Spleen (tissue), 11 donors: Measurements from ENCODE around the gene DCST1. TPM values are rescaled to one million over a fixed set of nuclear protein-coding genes. Genes with fewer than 3 reads are reported as not detected.

Experiments
- DNase-seq: peaks from one replicate; pipeline ENCODE4 v3.0.0-alpha.2; 2020
- H3K27ac ChIP-seq, 8 donors: fragments of 200-600 bp; sonication (generic) in 7 of 8; 1 replicate in 4 of 8; 2 replicates in 4 of 8; pipeline versions ENCODE4 v1.5.0 to v1.8.0; 2016 to 2021; ENCODE audit warnings: inconsistent platforms in 4 of 8, mild to moderate bottlenecking in 4 of 8, moderate library complexity in 1 of 8
- H3K27me3 ChIP-seq, 7 donors: fragments of 200-600 bp; sonication (generic) in 6 of 7; replicated peaks in 1 of 7; 1 replicate in 4 of 7; 2 replicates in 3 of 7; pipeline versions ENCODE4 v1.5.0 to v1.8.0; 2016 to 2021; ENCODE audit warnings: inconsistent platforms in 3 of 7, mild to moderate bottlenecking in 1 of 7
- H3K36me3 ChIP-seq, 6 donors: fragments of 200-600 bp; sonication (generic) in 5 of 6; 1 replicate in 4 of 6; 2 replicates in 2 of 6; pipeline versions ENCODE4 v1.5.0 to v1.8.0; 2016 to 2021; ENCODE audit warnings: inconsistent platforms in 2 of 6
- H3K4me1 ChIP-seq, 6 donors: fragments of 200-600 bp; sonication (generic) in 5 of 6; 1 replicate in 3 of 6; 2 replicates in 3 of 6; pipeline versions ENCODE4 v1.5.0 to v1.8.0; 2016 to 2021; ENCODE audit warnings: inconsistent platforms in 3 of 6
- H3K4me3 ChIP-seq, 8 donors: fragments of 200-600 bp; sonication (generic) in 7 of 8; 1 replicate in 4 of 8; 2 replicates in 4 of 8; pipeline versions ENCODE4 v1.5.0 to v1.8.0; 2016 to 2021; ENCODE audit warnings: inconsistent platforms in 4 of 8, mild to moderate bottlenecking in 4 of 8, moderate library complexity in 2 of 8
- H3K9me3 ChIP-seq, 8 donors: fragments of 200-600 bp; sonication (generic) in 7 of 8; 1 replicate in 4 of 8; 2 replicates in 4 of 8; pipeline versions ENCODE4 v1.5.0 to v1.8.0; 2016 to 2021; ENCODE audit warnings: inconsistent platforms in 4 of 8
- CTCF ChIP-seq, 11 experiments: fragments of 200-600 bp in 7 of 11; fragments of 450-650 bp in 4 of 11; sonication (generic) in 4 of 11; IDR thresholded peaks in 8 of 11; conservative IDR thresholded peaks in 3 of 11; 1 replicate in 7 of 11; 2 replicates in 4 of 11; pipeline versions ENCODE4 v1.4.0 to v1.8.0; 2016 to 2021; ENCODE audit warnings: antibody characterized with exemption in 11 of 11, inconsistent platforms in 4 of 11, mild to moderate bottlenecking in 1 of 11
- POLR2A ChIP-seq, 3 donors: fragments of 450-650 bp; IDR thresholded peaks; one replicate each; pipeline ENCODE4 v1.5.1; 2017; ENCODE audit warnings: antibody characterized with exemption in 3 of 3, mild to moderate bottlenecking in 1 of 3
- POLR2AphosphoS5 ChIP-seq, 3 donors: sonication (generic); formaldehyde crosslinking; IDR thresholded peaks; one replicate each; pipeline ENCODE4 v1.5.1; 2017; ENCODE audit warnings: antibody characterized with exemption in 3 of 3
- WGBS, 5 donors: extraction: QIAGEN DNeasy Blood & Tissue Kit in 3 of 5; methylation state at CpG; one replicate each; pipeline versions ENCODE4 v1.1.5 to v1.1.7; 2013 to 2018; 5-methylcytosine and 5-hydroxymethylcytosine counted together
- intact Hi-C: fragments of 100-400 bp; cut with DNase I; formaldehyde crosslinking; loops from one replicate; pipeline ENCODE4 v1.15.0; 2023; ENCODE audit warnings: low total_unique reads
- polyA plus RNA-seq, 3 donors: library from polyadenylated mRNA; stranded (reverse); fragments of 200-250 nt; gene quantifications; one replicate each; pipeline ENCODE4 v1.2.1, GENCODE V29; 2013
- total RNA-seq, 7 donors: library from RNA; depleted of rRNA in 3 of 7; stranded (reverse); fragments of >200 nt in 3 of 7; fragmentation: NEBNext Ultra II Directional in 4 of 7; extraction: Animal tissue kit (Norgen Biotek cat#: 25700) in 4 of 7; gene quantifications; one replicate each; pipeline versions ENCODE4 v1.1.0 to v1.2.1, GENCODE V29; 2016 to 2021
- donor health status: healthy with polysubstance abuse.
- donor health status: DM: no; HTN: no; CAD: no; lungs with moderate emphysema.
- donor health status: DM: no; HTN: no; CAD: no.
- donor health status: Bipolar disorder and iron deficiency.
- donor health status: healthy.
- donor health status: DM: no; HTN: no; CAD: no.
- donor health status: DM: yes; HTN: yes; CAD: no.

The DCST1 gene
- total and polyA plus RNA-seq, 10 donors = not detected

GRCh38 chr1:155072531-155073289, 39.1 kb downstream of the DCST1 start:
- TF ChIP-seq POLR2AphosphoS5 (IDR thresholded peaks at IDR 0.05) (no peak), CTCF (IDR thresholded peaks at IDR 0.05 in 8 of 11, conservative IDR thresholded peaks at IDR 0.05 in 3 of 11) (no peak), POLR2A (IDR thresholded peaks at IDR 0.05) (no peak)
- peak; percentile 44 for DNase-seq
- intact Hi-C loops = no loop called here
- H3K27ac ChIP-seq = no peak overlapping the region
- H3K27me3 ChIP-seq = no peaks in the 10 kb centered on the region
- no peak overlapping the region for H3K4me3 ChIP-seq
- peaks cover 14 to 35% (median 23%) of the 10 kb centered on the region in 6 donors for H3K4me1 ChIP-seq
- peaks cover 0 to 19% (median 5%) of the 10 kb centered on the region in 6 donors for H3K36me3 ChIP-seq
- no peaks in the 10 kb centered on the region for H3K9me3 ChIP-seq
- 59 to 75% (median 70%) methylated on average over 7 of the region's 7 CpGs for WGBS, 5 donors

- Histone ChIP-seq H3K4me3 (no peak overlapping the region), H3K27me3 (peaks cover 0 to 7% (median under 1%) of the 10 kb centered on the region in 7 donors), H3K4me1 (peaks cover 14 to 41% (median 25%) of the 10 kb centered on the region in 6 donors), H3K36me3 (peaks cover 0 to 10% (median 5%) of the 10 kb centered on the region in 6 donors), H3K27ac (no peak overlapping the region), H3K9me3 (no peaks in the 10 kb centered on the region)
- TF ChIP-seq CTCF (IDR thresholded peaks at IDR 0.05 in 8 of 11, conservative IDR thresholded peaks at IDR 0.05 in 3 of 11) = no peak
- TF ChIP-seq POLR2A (IDR thresholded peaks at IDR 0.05) = no peak
- no peak for TF ChIP-seq POLR2AphosphoS5 (IDR thresholded peaks at IDR 0.05)
- peak; percentile 54 for DNase-seq
- intact Hi-C loops = no loop called here
- 82 to 92% (median 85%) methylated on average over 3 of the region's 3 CpGs for WGBS, 5 donors
Observed at GRCh38 chr1:155073377-155074242, 40.0 kb downstream of the DCST1 start.

- no peak for DNase-seq
- H3K27ac ChIP-seq = no peak overlapping the region
- intact Hi-C loops = no loop called here
- H3K4me3 ChIP-seq = no peak overlapping the region
- H3K36me3 ChIP-seq = no peaks in the 10 kb centered on the region
- 73 to 87% (median 78%) methylated on average over 5 of the region's 5 CpGs for WGBS, 5 donors
- H3K27me3 ChIP-seq = peaks cover 6 to 27% (median 19%) of the 10 kb centered on the region in 7 donors
- H3K9me3 ChIP-seq = no peaks in the 10 kb centered on the region
- H3K4me1 ChIP-seq = peaks cover 26 to 50% (median 35%) of the 10 kb centered on the region in 6 donors
- TF ChIP-seq CTCF (IDR thresholded peaks at IDR 0.05 in 8 of 11, conservative IDR thresholded peaks at IDR 0.05 in 3 of 11) (no peak), POLR2A (IDR thresholded peaks at IDR 0.05) (no peak), POLR2AphosphoS5 (IDR thresholded peaks at IDR 0.05) (no peak)
Observed at GRCh38 chr1:155075535-155075934, 41.9 kb downstream of the DCST1 start.

GRCh38 chr1:155076371-155076770, 42.7 kb downstream of the DCST1 start:
- peaks cover 26 to 50% (median 35%) of the 10 kb centered on the region in 6 donors for H3K4me1 ChIP-seq
- intact Hi-C loops = no loop called here
- TF ChIP-seq POLR2A (IDR thresholded peaks at IDR 0.05) (no peak), CTCF (IDR thresholded peaks at IDR 0.05 in 8 of 11, conservative IDR thresholded peaks at IDR 0.05 in 3 of 11) (no peak), POLR2AphosphoS5 (IDR thresholded peaks at IDR 0.05) (no peak)
- H3K4me3 ChIP-seq = no peak overlapping the region
- no peak overlapping the region for H3K27ac ChIP-seq
- H3K9me3 ChIP-seq = no peaks in the 10 kb centered on the region
- no peaks in the 10 kb centered on the region for H3K36me3 ChIP-seq
- DNase-seq = peak; percentile 10
- WGBS, 5 donors = 40 to 85% (median 65%) methylated on average over 1 of the region's 1 CpG
- peaks cover 10 to 35% (median 27%) of the 10 kb centered on the region in 7 donors for H3K27me3 ChIP-seq
